ENCODE results near the gene LYPD6.

- no peak for TF ChIP-seq CTCF (conservative IDR thresholded peaks at IDR 0.05; ENCODE audit: low read depth, low read length)
- no peak for TF ChIP-seq EZH2 (IDR thresholded peaks at IDR 0.05; ENCODE audit: borderline replicate concordance, low read depth, low read length, poor library complexity, severe bottlenecking)
Measured at GRCh38 chr2:149307014-149307413, 23.4 kb upstream of the LYPD6 start.
